GM18520 (cell line): ENCODE results near the gene ZDHHC23.

Source experiments
- ATAC-seq: cut with Tn5 transposase; IDR thresholded peaks from one replicate; pipeline ENCODE4 v1.9.1; 2021; ENCODE audit not compliant: unreplicated experiment

Gene ZDHHC23

GRCh38 chr3:114005481-114005880 is 57.7 kb downstream of the ZDHHC23 start:
- ATAC-seq = peak; percentile 70

GRCh38 chr3:114011059-114011797 is 63.4 kb downstream of the ZDHHC23 start:
- ATAC-seq = no peak
